A549 (cell line): ENCODE measurements around the gene NTRK3. TPM values are rescaled to one million over a fixed set of nuclear protein-coding genes. Genes with fewer than 3 reads are reported as not detected.

Source experiments
- ATAC-seq, 2 experiments: fragments of 200-7000 bp in 1 of 2; fragments of >200 bp in 1 of 2; cut with Nextera tagmentation in 1 of 2; cut with Tn5 transposase in 1 of 2; 3 replicates each; pipeline versions ENCODE4 v1.8.0 to v1.9.1; 2018 to 2020; ENCODE audit warnings: mild to moderate bottlenecking in 1 of 2, moderate library complexity in 1 of 2
- CTCF ChIA-PET: fragments of 300-600 bp; sonication (Branson Sonifier 250); formaldehyde crosslinking; extraction: SDS; loops from one replicate; lab custom pipeline; 2021; ENCODE audit warnings: antibody characterized with exemption, inconsistent platforms; lab: Yijun Ruan, JAX
- POLR2A ChIA-PET: fragments of 350-600 bp; formaldehyde crosslinking; extraction: SDS; loops from one replicate; lab custom pipeline; 2021; ENCODE audit warnings: antibody characterized with exemption, inconsistent platforms; lab: Yijun Ruan, JAX
- DNase-seq, 2 experiments: peaks; one replicate each; pipeline versions ENCODE4 v3.0.0 to v3.0.0-alpha.2; 2011 to 2016; ENCODE audit warnings: low read depth in 1 of 2, low spot score in 1 of 2
- FAIRE-seq: peaks from 2 replicates; lab custom pipeline; 2011; peaks lifted over from hg19 to GRCh38; lab: Jason Lieb, UNC
- H3K27ac ChIP-seq, 2 experiments: fragments of >200 bp; sonication (Bioruptor Twin); formaldehyde crosslinking; 3 replicates each; pipeline ENCODE4 v1.5.1; 2016 to 2017
- H3K4me1 ChIP-seq: fragments of >200 bp; sonication (Bioruptor Twin); formaldehyde crosslinking; 3 replicates; pipeline ENCODE4 v1.6.1; 2016
- H3K4me2 ChIP-seq: fragments of >200 bp; sonication (Bioruptor Twin); formaldehyde crosslinking; 3 replicates; pipeline ENCODE4 v1.6.1; 2016
- H3K4me3 ChIP-seq: fragments of >200 bp; sonication (Bioruptor Twin); formaldehyde crosslinking; 3 replicates; pipeline ENCODE4 v1.5.1; 2016
- H3K9me3 ChIP-seq: fragments of >200 bp; sonication (Bioruptor Twin); formaldehyde crosslinking; 3 replicates; pipeline ENCODE4 v1.6.1; 2016
- ATOH8 ChIP-seq: fragments of 250-450 bp; sonication (Bioruptor Pico); IDR thresholded peaks from 2 replicates; pipeline ENCODE4 v1.5.0; 2020; ENCODE audit warnings: low read depth, mild to moderate bottlenecking, moderate library complexity
- CBX2 ChIP-seq: fragments of 200-600 bp; sonication (generic); IDR thresholded peaks from 2 replicates; pipeline ENCODE4 v1.6.1; 2016; ENCODE audit warnings: low read depth, mild to moderate bottlenecking, borderline replicate concordance
- CEBPB ChIP-seq, 2 experiments: fragments of >200 bp in 1 of 2; sonication (Bioruptor Twin) in 1 of 2; formaldehyde crosslinking in 1 of 2; IDR thresholded peaks; 2 replicates each; pipeline ENCODE4 v1.6.1; 2012 to 2016
- CHD2 ChIP-seq: fragments of 150-350 bp; IDR thresholded peaks from 2 replicates; pipeline ENCODE4 v1.6.1; 2014; ENCODE audit warnings: low read length; ENCODE audit not compliant: partially characterized antibody
- E2F6 ChIP-seq: IDR thresholded peaks from 2 replicates; pipeline ENCODE4 v1.6.1; 2012; ENCODE audit warnings: low read depth, borderline replicate concordance
- EHMT2 ChIP-seq: fragments of 200-600 bp; sonication (generic); IDR thresholded peaks from 2 replicates; pipeline ENCODE4 v1.6.1; 2016; ENCODE audit warnings: antibody characterized with exemption, low read depth, mild to moderate bottlenecking, moderate library complexity
- EP300 ChIP-seq, 2 experiments: fragments of >200 bp; sonication (Bioruptor Twin); formaldehyde crosslinking; IDR thresholded peaks; 2 replicates in 1 of 2; 3 replicates in 1 of 2; pipeline ENCODE4 v1.6.1; 2016 to 2017
- FOSB ChIP-seq: fragments of 250-450 bp; sonication (Bioruptor Pico); IDR thresholded peaks from 2 replicates; pipeline ENCODE4 v1.5.0; 2020; ENCODE audit warnings: mild to moderate bottlenecking, moderate library complexity
- HES2 ChIP-seq: fragments of >200 bp; sonication (Bioruptor Twin); formaldehyde crosslinking; IDR thresholded peaks from 2 replicates; pipeline ENCODE4 v1.6.1; 2016
- HEYL ChIP-seq: fragments of 250-450 bp; sonication (Bioruptor Pico); IDR thresholded peaks from 2 replicates; pipeline ENCODE4 v1.8.0; 2021; ENCODE audit warnings: mild to moderate bottlenecking, moderate library complexity
- HOXB5 ChIP-seq: fragments of 250-450 bp; sonication (Bioruptor Pico); IDR thresholded peaks from 2 replicates; pipeline ENCODE4 v1.5.0; 2020; ENCODE audit warnings: mild to moderate bottlenecking, moderate library complexity
- JUNB ChIP-seq: fragments of >200 bp; sonication (Bioruptor Twin); formaldehyde crosslinking; IDR thresholded peaks from 2 replicates; pipeline ENCODE4 v1.6.1; 2016
- KDM5A ChIP-seq: fragments of 200-600 bp; sonication (generic); IDR thresholded peaks from 2 replicates; pipeline ENCODE4 v1.6.1; 2016; ENCODE audit warnings: antibody characterized with exemption, mild to moderate bottlenecking
- MAX ChIP-seq: IDR thresholded peaks from 2 replicates; pipeline ENCODE4 v1.6.1; 2012
- MYC ChIP-seq: IDR thresholded peaks from 2 replicates; pipeline ENCODE4 v1.6.1; 2012; ENCODE audit warnings: mild to moderate bottlenecking, inconsistent platforms, low read length, improper control_type of control experiment, borderline replicate concordance
- NPAS2 ChIP-seq: fragments of 250-450 bp; sonication (Bioruptor Pico); IDR thresholded peaks from 2 replicates; pipeline ENCODE4 v1.8.0; 2022; ENCODE audit warnings: mild to moderate bottlenecking, moderate library complexity, borderline replicate concordance
- NR3C1 ChIP-seq: fragments of >200 bp; sonication (Bioruptor Twin); formaldehyde crosslinking; IDR thresholded peaks from 3 replicates; pipeline ENCODE4 v1.6.1; 2017
- POLR2AphosphoS2 ChIP-seq: conservative IDR thresholded peaks from 2 replicates; pipeline ENCODE4 v1.6.1; 2012; ENCODE audit warnings: low read length, improper control_type of control experiment, inconsistent platforms
- RAD21 ChIP-seq, 2 experiments: fragments of >200 bp in 1 of 2; sonication (Bioruptor Twin) in 1 of 2; formaldehyde crosslinking in 1 of 2; IDR thresholded peaks in 1 of 2; conservative IDR thresholded peaks in 1 of 2; 2 replicates in 1 of 2; 3 replicates in 1 of 2; pipeline ENCODE4 v1.6.1; 2012 to 2018; ENCODE audit warnings: inconsistent platforms in 1 of 2
- RFX5 ChIP-seq: fragments of 450-650 bp; IDR thresholded peaks from 2 replicates; pipeline ENCODE4 v1.7.1; 2014; ENCODE audit warnings: antibody characterized with exemption, mild to moderate bottlenecking, moderate library complexity
- SMC3 ChIP-seq: fragments of >200 bp; sonication (Bioruptor Twin); formaldehyde crosslinking; IDR thresholded peaks from 3 replicates; pipeline ENCODE4 v1.6.1; 2018; ENCODE audit warnings: inconsistent platforms
- SREBF2 ChIP-seq: fragments of 450-650 bp; IDR thresholded peaks from 2 replicates; pipeline ENCODE4 v1.6.1; 2014; ENCODE audit warnings: mild to moderate bottlenecking, moderate library complexity
- TFCP2L1 ChIP-seq: fragments of 250-450 bp; sonication (Bioruptor Pico); IDR thresholded peaks from 2 replicates; pipeline ENCODE4 v1.5.0; 2021; ENCODE audit warnings: mild to moderate bottlenecking
- USF2 ChIP-seq: fragments of 450-650 bp; IDR thresholded peaks from 2 replicates; pipeline ENCODE4 v1.6.1; 2014; ENCODE audit warnings: antibody characterized with exemption
- ZC3H11A ChIP-seq: fragments of 450-650 bp; IDR thresholded peaks from 2 replicates; pipeline ENCODE4 v1.6.1; 2014; ENCODE audit warnings: antibody characterized with exemption, mild to moderate bottlenecking
- WGBS: methylation state at CpG from one replicate; pipeline ENCODE4 v1.1.6; 2017; ENCODE audit errors: missing lambda C conversion rate; 5-methylcytosine and 5-hydroxymethylcytosine counted together
- polyA plus RNA-seq, 4 experiments: library from polyadenylated mRNA; depleted of rRNA in 3 of 4; stranded (reverse); fragments of >200 nt; fragmentation: RNase III in 1 of 4; extraction: RNeasy Plus Mini Kit Qiagen cat#74134 plus additional on column Dnase treatment in 1 of 4; gene quantifications; 2 replicates in 3 of 4; 3 replicates in 1 of 4; pipeline ENCODE4 v1.2.3, GENCODE V29; 2011 to 2017

The NTRK3 gene
- polyA plus RNA-seq, 2 of the 4 experiments (the other 2 are of a cell fraction) = 55.0 to 55.2 TPM

GRCh38 chr15:87961851-87962420, 294.6 kb downstream of the NTRK3 start:
- Histone ChIP-seq H3K4me2 (no peak overlapping the region), H3K4me3 (no peak overlapping the region), H3K9me3 (no peaks in the 10 kb centered on the region; the same call in 2 of the 3 replicates), H3K4me1 (no peaks in the 10 kb centered on the region), H3K27ac (no peak overlapping the region)
- FAIRE-seq (no peak), ATAC-seq (no peak), DNase-seq (no peak)
- CTCF ChIA-PET = interaction anchor here (0.8 kb wide), 1 partner anchor 55 kb away, joined by 4 read pairs; no protein-coding TSS in a partner anchor
- no peak for TF ChIP-seq JUNB
- no peak for TF ChIP-seq FOSB
- no peak for TF ChIP-seq HOXB5 (CRISPR knock-in tag)
- no peak for TF ChIP-seq USF2
- TF ChIP-seq POLR2AphosphoS2 = no peak
- no peak for TF ChIP-seq RFX5
- no peak for TF ChIP-seq MAX
- no peak for TF ChIP-seq NPAS2 (CRISPR knock-in tag)
- no peak for TF ChIP-seq TFCP2L1 (CRISPR knock-in tag)
- no peak for TF ChIP-seq ZC3H11A
- POLR2A ChIA-PET = no interaction called here
- 33% methylated on average over 2 of the region's 2 CpGs for WGBS

- Histone ChIP-seq H3K4me3 (no peak overlapping the region), H3K9me3 (no peaks in the 10 kb centered on the region), H3K4me2 (no peak overlapping the region), H3K4me1 (no peaks in the 10 kb centered on the region), H3K27ac (no peak overlapping the region)
- ChIA-PET POLR2A (no interaction called here), CTCF (no interaction called here)
- DNase-seq (no peak), FAIRE-seq (no peak), ATAC-seq (no peak)
- WGBS = 24% methylated on average over 4 of the region's 4 CpGs
- TF ChIP-seq EP300 (IDR thresholded peaks at IDR 0.05) (no peak), KDM5A (no peak), EHMT2 (no peak), CBX2 (no peak), MYC (no peak)
These were observed 296.9 kb downstream of the NTRK3 start for GRCh38 chr15:87959662-87960061.

GRCh38 chr15:87959080-87959479, 297.5 kb downstream of the NTRK3 start:
- peak in 1 of 2 experiments; percentile 57; a peak in 3 of 6 replicates for ATAC-seq
- Histone ChIP-seq H3K27ac (no peak overlapping the region), H3K4me2 (no peak overlapping the region), H3K9me3 (no peaks in the 10 kb centered on the region), H3K4me3 (no peak overlapping the region), H3K4me1 (no peaks in the 10 kb centered on the region)
- ChIA-PET POLR2A (no interaction called here), CTCF (no interaction called here)
- 44% methylated on average over 11 of the region's 11 CpGs for whole genome bisulfite sequencing
- TF ChIP-seq SMC3 = 0 out of 3 replicates have a peak, but pooled peaks have one; percentile 5
- TF ChIP-seq CEBPB (IDR thresholded peaks at IDR 0.05) = no peak
- TF ChIP-seq RAD21 (conservative IDR thresholded peaks at IDR 0.05 in 1 of 2, IDR thresholded peaks at IDR 0.05 in 1 of 2) = peak in 1 of 2 experiments; percentile 28; a peak in 1 of 5 replicates
- FAIRE-seq = no peak
- no peak for DNase-seq

GRCh38 chr15:87955284-87955909, 301.1 kb downstream of the NTRK3 start:
- no peak overlapping the region for H3K4me2 ChIP-seq
- DNase-seq = no peak
- TF ChIP-seq ZC3H11A (no peak), HES2 (no peak), HOXB5 (CRISPR knock-in tag) (no peak), KDM5A (no peak), CHD2 (no peak), FOSB (no peak), NR3C1 (no peak), TFCP2L1 (CRISPR knock-in tag) (no peak), ATOH8 (CRISPR knock-in tag) (no peak), E2F6 (no peak), SREBF2 (no peak), HEYL (CRISPR knock-in tag) (no peak)
- H3K4me1 ChIP-seq = no peaks in the 10 kb centered on the region
- H3K4me3 ChIP-seq = no peak overlapping the region
- H3K9me3 ChIP-seq = no peaks in the 10 kb centered on the region
- no peak for ATAC-seq
- no peak overlapping the region for H3K27ac ChIP-seq
- no peak for FAIRE-seq
- POLR2A ChIA-PET = no interaction called here
- CTCF ChIA-PET = interaction anchor here (1.8 kb wide), 1 partner anchor 12 kb away, joined by 3 read pairs; no protein-coding TSS in a partner anchor
- WGBS = 26% methylated on average over 10 of the region's 10 CpGs
